ENCODE data around the gene CAMTA1. TPM values are rescaled to one million over a fixed set of nuclear protein-coding genes. Genes with fewer than 3 reads are reported as not detected.

Gene CAMTA1
- total and polyA plus RNA-seq, 4 donors, result 18.0 to 93.5 (median 35.8) TPM

GRCh38 chr1:7529917-7530316 lies 744.7 kb downstream of the CAMTA1 start:
- Histone ChIP-seq H3K4me3 (ENCODE audit: low read depth in 1 of 3, low read length in 3 of 3) (no peak overlapping the region), H3K27ac (ENCODE audit: low read depth in 1 of 2, low read length in 2 of 2) (no peak overlapping the region), H3K4me1 (ENCODE audit: control insufficient read depth in 4 of 4, insufficient read depth in 4 of 4, low read length in 3 of 4) (no peaks in the 10 kb centered on the region), H3K27me3 (ENCODE audit: control insufficient read depth in 4 of 4, insufficient read depth in 4 of 4, low read length in 3 of 4) (no peaks in the 10 kb centered on the region), H3K36me3 (ENCODE audit: control insufficient read depth in 4 of 4, insufficient read depth in 3 of 4, low read depth in 1 of 4, low read length in 3 of 4) (no peaks in the 10 kb centered on the region), H3K9ac (ENCODE audit: low read depth in 1 of 2, low read length in 2 of 2) (no peak overlapping the region), H3K9me3 (ENCODE audit: control insufficient read depth in 4 of 4, low read length in 3 of 4) (no peaks in the 10 kb centered on the region)
- 80% methylated on average over 7 of the region's 7 CpGs for WGBS
- no peak for DNase-seq (ENCODE audit: low spot score)
- no peak for TF ChIP-seq FOXA2 (IDR thresholded peaks at IDR 0.05)
- TF ChIP-seq HNF4G (IDR thresholded peaks at IDR 0.05), result no peak
- no peak for TF ChIP-seq NR2F2 (IDR thresholded peaks at IDR 0.05)
- TF ChIP-seq, protein P1, sequence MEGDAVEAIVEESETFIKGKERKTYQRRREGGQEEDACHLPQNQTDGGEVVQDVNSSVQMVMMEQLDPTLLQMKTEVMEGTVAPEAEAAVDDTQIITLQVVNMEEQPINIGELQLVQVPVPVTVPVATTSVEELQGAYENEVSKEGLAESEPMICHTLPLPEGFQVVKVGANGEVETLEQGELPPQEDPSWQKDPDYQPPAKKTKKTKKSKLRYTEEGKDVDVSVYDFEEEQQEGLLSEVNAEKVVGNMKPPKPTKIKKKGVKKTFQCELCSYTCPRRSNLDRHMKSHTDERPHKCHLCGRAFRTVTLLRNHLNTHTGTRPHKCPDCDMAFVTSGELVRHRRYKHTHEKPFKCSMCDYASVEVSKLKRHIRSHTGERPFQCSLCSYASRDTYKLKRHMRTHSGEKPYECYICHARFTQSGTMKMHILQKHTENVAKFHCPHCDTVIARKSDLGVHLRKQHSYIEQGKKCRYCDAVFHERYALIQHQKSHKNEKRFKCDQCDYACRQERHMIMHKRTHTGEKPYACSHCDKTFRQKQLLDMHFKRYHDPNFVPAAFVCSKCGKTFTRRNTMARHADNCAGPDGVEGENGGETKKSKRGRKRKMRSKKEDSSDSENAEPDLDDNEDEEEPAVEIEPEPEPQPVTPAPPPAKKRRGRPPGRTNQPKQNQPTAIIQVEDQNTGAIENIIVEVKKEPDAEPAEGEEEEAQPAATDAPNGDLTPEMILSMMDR (IDR thresholded peaks at IDR 0.05; ENCODE audit: low read depth, low read length, missing input control), result no peak
- TF ChIP-seq SP1 (IDR thresholded peaks at IDR 0.05), result no peak
- no peak for TF ChIP-seq TAF1 (conservative IDR thresholded peaks at IDR 0.05)
- no peak for TF ChIP-seq RAD21 (IDR thresholded peaks at IDR 0.05)
- no peak for TF ChIP-seq HNF4A (conservative IDR thresholded peaks at IDR 0.05)
- TF ChIP-seq, protein P2, sequence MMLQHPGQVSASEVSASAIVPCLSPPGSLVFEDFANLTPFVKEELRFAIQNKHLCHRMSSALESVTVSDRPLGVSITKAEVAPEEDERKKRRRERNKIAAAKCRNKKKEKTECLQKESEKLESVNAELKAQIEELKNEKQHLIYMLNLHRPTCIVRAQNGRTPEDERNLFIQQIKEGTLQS (IDR thresholded peaks at IDR 0.05), result no peak
- TF ChIP-seq MAX (IDR thresholded peaks at IDR 0.05), result no peak
- TF ChIP-seq, protein P3, sequence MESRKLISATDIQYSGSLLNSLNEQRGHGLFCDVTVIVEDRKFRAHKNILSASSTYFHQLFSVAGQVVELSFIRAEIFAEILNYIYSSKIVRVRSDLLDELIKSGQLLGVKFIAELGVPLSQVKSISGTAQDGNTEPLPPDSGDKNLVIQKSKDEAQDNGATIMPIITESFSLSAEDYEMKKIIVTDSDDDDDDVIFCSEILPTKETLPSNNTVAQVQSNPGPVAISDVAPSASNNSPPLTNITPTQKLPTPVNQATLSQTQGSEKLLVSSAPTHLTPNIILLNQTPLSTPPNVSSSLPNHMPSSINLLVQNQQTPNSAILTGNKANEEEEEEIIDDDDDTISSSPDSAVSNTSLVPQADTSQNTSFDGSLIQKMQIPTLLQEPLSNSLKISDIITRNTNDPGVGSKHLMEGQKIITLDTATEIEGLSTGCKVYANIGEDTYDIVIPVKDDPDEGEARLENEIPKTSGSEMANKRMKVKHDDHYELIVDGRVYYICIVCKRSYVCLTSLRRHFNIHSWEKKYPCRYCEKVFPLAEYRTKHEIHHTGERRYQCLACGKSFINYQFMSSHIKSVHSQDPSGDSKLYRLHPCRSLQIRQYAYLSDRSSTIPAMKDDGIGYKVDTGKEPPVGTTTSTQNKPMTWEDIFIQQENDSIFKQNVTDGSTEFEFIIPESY (IDR thresholded peaks at IDR 0.05), result no peak

GRCh38 chr1:7531562-7532340 lies 746.5 kb downstream of the CAMTA1 start:
- no peak for DNase-seq (ENCODE audit: low spot score)
- no peaks in the 10 kb centered on the region for H3K9me3 ChIP-seq (ENCODE audit: control insufficient read depth in 4 of 4, low read length in 3 of 4)
- H3K4me3 ChIP-seq (ENCODE audit: low read depth in 1 of 3, low read length in 3 of 3), result no peak overlapping the region
- H3K27ac ChIP-seq (ENCODE audit: low read depth in 1 of 2, low read length in 2 of 2), result no peak overlapping the region
- WGBS, result 94% methylated on average over 18 of the region's 18 CpGs
- H3K4me1 ChIP-seq (ENCODE audit: control insufficient read depth in 4 of 4, insufficient read depth in 4 of 4, low read length in 3 of 4), result peaks cover 0 to 7% (median 3%) of the 10 kb centered on the region in 4 donors
- no peaks in the 10 kb centered on the region for H3K36me3 ChIP-seq (ENCODE audit: control insufficient read depth in 4 of 4, insufficient read depth in 3 of 4, low read depth in 1 of 4, low read length in 3 of 4)
- no peak overlapping the region for H3K9ac ChIP-seq (ENCODE audit: low read depth in 1 of 2, low read length in 2 of 2)
- H3K27me3 ChIP-seq (ENCODE audit: control insufficient read depth in 4 of 4, insufficient read depth in 4 of 4, low read length in 3 of 4), result no peaks in the 10 kb centered on the region
- TF ChIP-seq JUND (IDR thresholded peaks at IDR 0.05) (no peak), RAD21 (IDR thresholded peaks at IDR 0.05) (no peak), GABPA (IDR thresholded peaks at IDR 0.05 in 1 of 2, conservative IDR thresholded peaks at IDR 0.05 in 1 of 2) (no peak), FOXA1 (IDR thresholded peaks at IDR 0.05) (no peak), NR2F2 (IDR thresholded peaks at IDR 0.05) (no peak), MAX (IDR thresholded peaks at IDR 0.05) (no peak), EGR1 (IDR thresholded peaks at IDR 0.05; ENCODE audit: low read depth in 2 of 2) (no peak), SP1 (IDR thresholded peaks at IDR 0.05) (no peak), YY1 (IDR thresholded peaks at IDR 0.05) (no peak), TAF1 (conservative IDR thresholded peaks at IDR 0.05) (no peak), REST (IDR thresholded peaks at IDR 0.05) (no peak), HNF4G (IDR thresholded peaks at IDR 0.05) (no peak)
- TF ChIP-seq, protein P3 (IDR thresholded peaks at IDR 0.05), result no peak
- TF ChIP-seq, protein P2 (IDR thresholded peaks at IDR 0.05), result no peak
- TF ChIP-seq, protein P1 (IDR thresholded peaks at IDR 0.05; ENCODE audit: low read depth, low read length, missing input control), result no peak

All from liver (tissue), 9 donors.